OCI-LY7 (cell line): ENCODE data around the gene RACGAP1. TPM values are rescaled to one million over a fixed set of nuclear protein-coding genes. Genes with fewer than 3 reads are reported as not detected.

Experiments used
- BruUV-seq: library from RNA; stranded (reverse); fragments of 400-500 nt; replicated peaks from 2 replicates; lab custom pipeline; 2021; lab: Mats Ljungman, UMichigan
- CTCF ChIA-PET: fragments of 300-600 bp; sonication (Branson Sonifier 250); formaldehyde crosslinking; loops from one replicate; lab custom pipeline; 2022; ENCODE audit warnings: antibody characterized with exemption; ENCODE audit not compliant: unreplicated experiment; lab: Charles Lee
- POLR2A ChIA-PET: fragments of 300-600 bp; sonication (Branson Sonifier 250); formaldehyde crosslinking; loops from one replicate; lab custom pipeline; 2022; ENCODE audit warnings: antibody characterized with exemption; lab: Charles Lee
- DNase-seq: peaks from one replicate; pipeline ENCODE4 v3.0.0-alpha.2; 2015; ENCODE audit warnings: low spot score
- H2AFZ ChIP-seq: fragments of 200-600 bp; sonication (generic), shearing (Covaris generic); 2 replicates; pipeline ENCODE4 v1.6.1; 2014; ENCODE audit warnings: mild to moderate bottlenecking, antibody characterized with exemption, low read length, moderate library complexity
- H3K27ac ChIP-seq: fragments of 200-600 bp; sonication (generic); 2 replicates; pipeline ENCODE4 v1.5.1; 2014; ENCODE audit warnings: mixed run types, low read depth, mild to moderate bottlenecking, moderate library complexity, low read length, inconsistent platforms; ENCODE audit not compliant: poor library complexity, severe bottlenecking
- H3K36me3 ChIP-seq: fragments of 200-600 bp; sonication (generic); 2 replicates; pipeline ENCODE4 v1.6.1; 2014; ENCODE audit warnings: mild to moderate bottlenecking, antibody characterized with exemption, low read length, moderate library complexity, mixed read lengths; ENCODE audit not compliant: insufficient read depth
- H3K4me1 ChIP-seq: fragments of 200-600 bp; sonication (generic); 2 replicates; pipeline ENCODE4 v1.5.1; 2014; ENCODE audit warnings: mild to moderate bottlenecking, low read length; ENCODE audit not compliant: insufficient read depth, poor library complexity, severe bottlenecking
- H3K4me2 ChIP-seq: fragments of 200-600 bp; sonication (generic); 2 replicates; pipeline ENCODE4 v1.6.1; 2014; ENCODE audit warnings: mild to moderate bottlenecking, low read length
- H3K4me3 ChIP-seq: fragments of 200-600 bp; sonication (generic); 2 replicates; pipeline ENCODE4 v1.5.1; 2014; ENCODE audit warnings: mild to moderate bottlenecking, low read depth, low read length; ENCODE audit not compliant: poor library complexity, severe bottlenecking
- H3K79me2 ChIP-seq: fragments of 200-600 bp; sonication (generic); 2 replicates; pipeline ENCODE4 v1.6.1; 2016; ENCODE audit warnings: low read depth, mild to moderate bottlenecking, low read length, moderate library complexity, mixed read lengths; ENCODE audit not compliant: insufficient read depth
- H3K9me2 ChIP-seq: fragments of 200-600 bp; sonication (generic); 2 replicates; pipeline ENCODE4 v1.6.1; 2016; ENCODE audit warnings: mild to moderate bottlenecking, low read length, mixed read lengths; ENCODE audit not compliant: insufficient read depth
- H3K9me3 ChIP-seq: fragments of 200-600 bp; sonication (generic); 2 replicates; pipeline ENCODE4 v1.6.1; 2014; ENCODE audit warnings: mild to moderate bottlenecking, mixed run types, low read length, mixed read lengths
- H4K20me1 ChIP-seq: fragments of 200-600 bp; sonication (generic); 2 replicates; pipeline ENCODE4 v1.6.1; 2014; ENCODE audit warnings: mild to moderate bottlenecking, antibody characterized with exemption, low read length, moderate library complexity, mixed read lengths; ENCODE audit not compliant: insufficient read depth
- CTCF ChIP-seq: fragments of 200-600 bp; sonication (generic); conservative IDR thresholded peaks from 2 replicates; pipeline ENCODE4 v1.5.1; 2014; ENCODE audit warnings: mild to moderate bottlenecking, antibody characterized with exemption, low read length, moderate library complexity, mixed read lengths
- EZH2phosphoT487 ChIP-seq: fragments of 200-600 bp; sonication (generic); IDR thresholded peaks from 2 replicates; pipeline ENCODE4 v1.6.1; 2018; ENCODE audit warnings: low read depth, borderline replicate concordance, mild to moderate bottlenecking, mixed run types, antibody characterized with exemption, low read length, moderate library complexity, mixed read lengths
- intact Hi-C: fragments of 100-400 bp; cut with micrococcal nuclease; formaldehyde crosslinking; loops from one replicate; pipeline ENCODE4 v1.10.0; 2022; ENCODE audit not compliant: unreplicated experiment
- total RNA-seq, 2 experiments: library from RNA; depleted of rRNA in 1 of 2; stranded (reverse); fragments of >200 nt in 1 of 2; shearing (Covaris generic) in 1 of 2; gene quantifications; 2 replicates each; pipeline ENCODE4 v1.2.3, GENCODE V29; 2014 to 2022

The RACGAP1 gene
- total RNA-seq, 2 experiments from 2014 or later = 69.6 to 104 TPM

- ChIA-PET CTCF (interaction anchor here (1.5 kb wide), 1 partner anchor 131 kb away, joined by 3 read pairs; no protein-coding TSS in a partner anchor), POLR2A (interaction anchor here (0.6 kb wide), 1 partner anchor 222 kb away, joined by 3 read pairs; no protein-coding TSS in a partner anchor)
- no peaks in the 10 kb centered on the region for H3K9me3 ChIP-seq
- peaks cover 11% of the 10 kb centered on the region for H3K4me1 ChIP-seq
- H3K27ac ChIP-seq = no peak overlapping the region
- H3K9me2 ChIP-seq = no peaks in the 10 kb centered on the region
- no TSS peak for BruUV-seq
- no peak overlapping the region for H3K4me2 ChIP-seq
- H3K4me3 ChIP-seq = no peak overlapping the region
- TF ChIP-seq EZH2phosphoT487 (no peak), CTCF (no peak)
- intact Hi-C loops = no loop called here
- H2AFZ ChIP-seq = no peak overlapping the region
- no peaks in the 10 kb centered on the region for H4K20me1 ChIP-seq
- H3K36me3 ChIP-seq = no peaks in the 10 kb centered on the region
- DNase-seq = no peak
- no peaks in the 10 kb centered on the region for H3K79me2 ChIP-seq
These were observed 86.0 kb downstream of the RACGAP1 start for GRCh38 chr12:49939307-49939706.

Other genes starting within 250 kb of the RACGAP1 start
- gene NCKAP5L, start 197.1 kb downstream of the RACGAP1 start, total RNA-seq (2014; rRNA removed; shearing (Covaris generic)) = 4.6 TPM in 2 replicates
- 9.5 and 12.2 TPM in 2 replicates for gene NCKAP5L, start 197.1 kb downstream of the RACGAP1 start, total RNA-seq (2022)
- 7.5 and 8.4 TPM in 2 replicates for gene BCDIN3D, start 182.4 kb downstream of the RACGAP1 start, total RNA-seq (2014; rRNA removed; shearing (Covaris generic))
- gene BCDIN3D, start 182.4 kb downstream of the RACGAP1 start, total RNA-seq (2022) = 9.7 and 10.1 TPM in 2 replicates
- gene FAIM2, start 121.6 kb downstream of the RACGAP1 start, total RNA-seq (2014; rRNA removed; shearing (Covaris generic)) = not detected in 2 replicates
- 0.10 and 0.35 TPM in 2 replicates for gene FAIM2, start 121.6 kb downstream of the RACGAP1 start, total RNA-seq (2022)
- gene AQP2, start 74.8 kb downstream of the RACGAP1 start, total RNA-seq (2014; rRNA removed; shearing (Covaris generic)) = not detected in 2 replicates
- gene AQP2, start 74.8 kb downstream of the RACGAP1 start, total RNA-seq (2022) = not detected in 2 replicates
- gene AQP5, start 63.6 kb downstream of the RACGAP1 start, total RNA-seq (2014; rRNA removed; shearing (Covaris generic)) = not detected in 2 replicates
- not detected in 2 replicates for gene AQP5, start 63.6 kb downstream of the RACGAP1 start, total RNA-seq (2022)
- not detected in 2 replicates for gene AQP6, start 52.5 kb downstream of the RACGAP1 start, total RNA-seq (2014; rRNA removed; shearing (Covaris generic))
- not detected in 2 replicates for gene AQP6, start 52.5 kb downstream of the RACGAP1 start, total RNA-seq (2022)
- 0.05 TPM in 1 of 2 replicates, not detected in the other for gene ASIC1, start 32.1 kb upstream of the RACGAP1 start, total RNA-seq (2014; rRNA removed; shearing (Covaris generic))
- 0.57 and 0.59 TPM in 2 replicates for gene ASIC1, start 32.1 kb upstream of the RACGAP1 start, total RNA-seq (2022)
- gene SMARCD1, start 59.8 kb upstream of the RACGAP1 start, total RNA-seq (2014; rRNA removed; shearing (Covaris generic)) = 117 and 134 TPM in 2 replicates
- gene SMARCD1, start 59.8 kb upstream of the RACGAP1 start, total RNA-seq (2022) = 92.8 and 109 TPM in 2 replicates
- 0.31 and 0.47 TPM in 2 replicates for gene GPD1, start 78.5 kb upstream of the RACGAP1 start, total RNA-seq (2014; rRNA removed; shearing (Covaris generic))
- 0.31 and 1.2 TPM in 2 replicates for gene GPD1, start 78.5 kb upstream of the RACGAP1 start, total RNA-seq (2022)
- gene COX14, start 86.7 kb upstream of the RACGAP1 start, total RNA-seq (2014; rRNA removed; shearing (Covaris generic)) = 51.4 and 57.4 TPM in 2 replicates
- 48.2 and 54.3 TPM in 2 replicates for gene COX14, start 86.7 kb upstream of the RACGAP1 start, total RNA-seq (2022)
- 27.6 and 28.6 TPM in 2 replicates for gene CERS5, start 141.9 kb upstream of the RACGAP1 start, total RNA-seq (2014; rRNA removed; shearing (Covaris generic))
- gene CERS5, start 141.9 kb upstream of the RACGAP1 start, total RNA-seq (2022) = 36.9 and 42.3 TPM in 2 replicates